ENCODE measurements around the gene BUD23. TPM values are rescaled to one million over a fixed set of nuclear protein-coding genes. Genes with fewer than 3 reads are reported as not detected.

The BUD23 gene
- total and polyA plus RNA-seq, 9 of the 15 experiments (the other 6 are each of a cell fraction or from before 2014, with no cell fraction given), result 79.5 to 270 (median 150) TPM

DNA sequence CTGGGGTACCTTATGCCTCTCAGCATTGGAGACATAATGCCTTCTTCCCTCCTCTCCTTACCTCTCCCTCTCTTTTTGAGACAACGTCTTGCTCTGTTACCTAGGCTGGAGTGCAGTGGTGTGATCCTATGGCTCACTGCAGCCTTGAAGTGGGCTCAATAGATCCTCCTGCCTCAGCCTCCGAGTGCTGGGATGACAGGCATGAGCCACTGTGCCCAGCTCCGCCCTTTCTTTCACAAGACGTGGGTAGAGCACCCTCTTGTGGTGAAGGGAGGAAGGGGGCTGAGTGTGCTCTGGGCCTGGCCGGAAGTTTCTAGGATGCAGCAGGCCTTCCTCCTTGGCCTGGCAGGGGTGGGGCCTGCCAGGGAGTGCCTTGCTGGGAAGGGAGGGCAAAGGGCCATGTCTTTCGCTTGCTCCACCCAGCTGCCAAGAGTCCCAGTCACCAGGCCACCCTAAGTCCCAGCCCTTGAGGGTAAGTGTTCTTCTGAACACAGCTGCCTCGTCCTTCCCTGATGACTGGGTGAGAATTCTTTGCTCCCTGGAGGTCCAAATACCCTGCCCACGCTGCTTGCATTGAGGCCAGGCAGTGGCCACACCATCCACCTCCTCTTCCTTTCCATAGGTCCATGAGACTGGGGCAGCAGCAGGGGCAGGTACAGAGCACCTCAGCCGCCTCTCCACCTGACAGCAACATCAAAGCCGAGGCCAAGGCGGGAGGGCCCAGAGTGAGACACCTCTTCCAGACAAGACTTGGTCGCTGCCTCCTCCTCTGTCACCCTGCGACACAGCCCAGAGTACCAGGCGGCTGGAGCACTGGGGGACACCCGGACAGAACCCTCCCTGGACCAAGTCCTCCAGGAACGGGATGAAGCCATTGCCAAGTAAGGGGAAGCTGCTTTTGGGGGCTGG is 51.5 kb downstream of the BUD23 start (continued):
- TF ChIP-seq GABPB2 (CRISPR knock-in tag; conservative IDR thresholded peaks at IDR 0.05), result no peak
- TF ChIP-seq CEBPG (CRISPR knock-in tag; IDR thresholded peaks at IDR 0.05), result peak; percentile 62; the same call in 1 of the 2 replicates
- 0 out of 4 replicates have a peak, but pooled peaks of 1 of the 2 experiments have one; percentile 26 for TF ChIP-seq CEBPG (tag; conservative IDR thresholded peaks at IDR 0.05 in 1 of 2, IDR thresholded peaks at IDR 0.05 in 1 of 2)
- TF ChIP-seq ZNF696 (CRISPR knock-in tag; conservative IDR thresholded peaks at IDR 0.05), result no peak
- TF ChIP-seq, protein P1, sequence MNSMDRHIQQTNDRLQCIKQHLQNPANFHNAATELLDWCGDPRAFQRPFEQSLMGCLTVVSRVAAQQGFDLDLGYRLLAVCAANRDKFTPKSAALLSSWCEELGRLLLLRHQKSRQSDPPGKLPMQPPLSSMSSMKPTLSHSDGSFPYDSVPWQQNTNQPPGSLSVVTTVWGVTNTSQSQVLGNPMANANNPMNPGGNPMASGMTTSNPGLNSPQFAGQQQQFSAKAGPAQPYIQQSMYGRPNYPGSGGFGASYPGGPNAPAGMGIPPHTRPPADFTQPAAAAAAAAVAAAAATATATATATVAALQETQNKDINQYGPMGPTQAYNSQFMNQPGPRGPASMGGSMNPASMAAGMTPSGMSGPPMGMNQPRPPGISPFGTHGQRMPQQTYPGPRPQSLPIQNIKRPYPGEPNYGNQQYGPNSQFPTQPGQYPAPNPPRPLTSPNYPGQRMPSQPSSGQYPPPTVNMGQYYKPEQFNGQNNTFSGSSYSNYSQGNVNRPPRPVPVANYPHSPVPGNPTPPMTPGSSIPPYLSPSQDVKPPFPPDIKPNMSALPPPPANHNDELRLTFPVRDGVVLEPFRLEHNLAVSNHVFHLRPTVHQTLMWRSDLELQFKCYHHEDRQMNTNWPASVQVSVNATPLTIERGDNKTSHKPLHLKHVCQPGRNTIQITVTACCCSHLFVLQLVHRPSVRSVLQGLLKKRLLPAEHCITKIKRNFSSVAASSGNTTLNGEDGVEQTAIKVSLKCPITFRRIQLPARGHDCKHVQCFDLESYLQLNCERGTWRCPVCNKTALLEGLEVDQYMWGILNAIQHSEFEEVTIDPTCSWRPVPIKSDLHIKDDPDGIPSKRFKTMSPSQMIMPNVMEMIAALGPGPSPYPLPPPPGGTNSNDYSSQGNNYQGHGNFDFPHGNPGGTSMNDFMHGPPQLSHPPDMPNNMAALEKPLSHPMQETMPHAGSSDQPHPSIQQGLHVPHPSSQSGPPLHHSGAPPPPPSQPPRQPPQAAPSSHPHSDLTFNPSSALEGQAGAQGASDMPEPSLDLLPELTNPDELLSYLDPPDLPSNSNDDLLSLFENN (IDR thresholded peaks at IDR 0.05; ENCODE audit: low read depth in 2 of 2, low read length in 2 of 2), result no peak
- TF ChIP-seq E2F3 (CRISPR knock-in tag; IDR thresholded peaks at IDR 0.05), result no peak
- no peak for TF ChIP-seq HOXB6 (CRISPR knock-in tag; IDR thresholded peaks at IDR 0.05; ENCODE audit: borderline replicate concordance)
- no peak for TF ChIP-seq RBM15 (IDR thresholded peaks at IDR 0.05; ENCODE audit: insufficient read depth, low read length)
- TF ChIP-seq TAL1 (IDR thresholded peaks at IDR 0.05), result no peak
- TF ChIP-seq ZNF444 (CRISPR knock-in tag; IDR thresholded peaks at IDR 0.05), result no peak
- no peak for TF ChIP-seq ZNF785 (CRISPR knock-in tag; IDR thresholded peaks at IDR 0.05)
- no peak for TF ChIP-seq ZNF140 (CRISPR knock-in tag; IDR thresholded peaks at IDR 0.05)
- TF ChIP-seq POLR2AphosphoS2 (IDR thresholded peaks at IDR 0.05; ENCODE audit: low read length), result peak; percentile 96
- no peak for TF ChIP-seq RFX7 (CRISPR knock-in tag; IDR thresholded peaks at IDR 0.05)
- peak; percentile 63 for TF ChIP-seq POLR2A (conservative IDR thresholded peaks at IDR 0.05)
- peak; percentile 92 for TF ChIP-seq SMC3 (conservative IDR thresholded peaks at IDR 0.05; ENCODE audit: insufficient read depth, low read depth, low read length)
- TF ChIP-seq MIER1 (IDR thresholded peaks at IDR 0.05; ENCODE audit: low read depth), result no peak
- no peak for TF ChIP-seq ZNF253 (CRISPR knock-in tag; conservative IDR thresholded peaks at IDR 0.05)
- peak; percentile 53; the same call in 1 of the 2 replicates for TF ChIP-seq NR1H2 (CRISPR knock-in tag; IDR thresholded peaks at IDR 0.05)
- no peak for TF ChIP-seq NFE2L1 (tag; IDR thresholded peaks at IDR 0.05; ENCODE audit: borderline replicate concordance, low read depth)
- no peak for TF ChIP-seq GTF2A2 (tag; IDR thresholded peaks at IDR 0.05)
- no peak for TF ChIP-seq DMBX1 (CRISPR knock-in tag; IDR thresholded peaks at IDR 0.05; ENCODE audit: borderline replicate concordance)
- TF ChIP-seq PML (IDR thresholded peaks at IDR 0.05; ENCODE audit: low read length), result peak; percentile 40; the same call in 1 of the 2 replicates
- TF ChIP-seq KLF10 (CRISPR knock-in tag; IDR thresholded peaks at IDR 0.05), result no peak
